Measurements from ENCODE around the gene RXFP1.

Gene RXFP1

DNA sequence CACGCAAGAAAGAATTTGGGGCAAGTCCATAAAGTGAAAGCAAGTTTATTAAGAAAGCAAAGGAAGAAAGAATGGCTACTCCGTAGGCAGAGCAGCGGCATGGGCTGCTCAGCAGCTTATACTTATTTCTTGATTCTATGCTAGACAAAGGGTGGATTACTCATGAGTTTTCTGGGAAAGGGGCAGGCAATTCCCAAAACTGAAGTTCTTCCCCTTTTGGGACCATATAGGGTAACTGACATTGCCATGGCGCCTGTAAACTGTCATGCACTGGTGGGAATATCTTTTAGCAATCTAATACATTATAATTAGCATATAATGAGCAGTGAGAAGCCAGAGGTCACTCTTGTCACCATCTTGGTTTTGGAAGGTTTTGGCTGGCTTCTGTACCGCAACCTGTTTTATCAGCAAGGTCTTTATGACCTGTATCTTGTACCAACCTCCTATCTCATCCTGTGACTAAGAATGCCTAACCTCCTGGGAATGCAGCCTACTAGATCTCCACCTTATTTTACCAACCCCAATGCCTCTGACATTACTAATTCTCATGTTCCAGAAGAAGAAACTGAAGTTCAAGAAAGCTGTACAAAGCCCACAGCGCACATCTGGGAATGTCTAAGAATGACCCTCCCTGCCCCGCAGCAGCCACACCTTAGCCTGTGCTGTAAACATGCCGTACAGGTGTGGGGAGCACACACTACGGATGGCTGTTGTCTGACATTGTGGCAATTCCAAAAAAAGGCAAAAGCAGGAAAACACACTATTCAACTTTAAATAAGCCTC, 18.6 kb downstream of the RXFP1 start:
- TF ChIP-seq, protein P1, sequence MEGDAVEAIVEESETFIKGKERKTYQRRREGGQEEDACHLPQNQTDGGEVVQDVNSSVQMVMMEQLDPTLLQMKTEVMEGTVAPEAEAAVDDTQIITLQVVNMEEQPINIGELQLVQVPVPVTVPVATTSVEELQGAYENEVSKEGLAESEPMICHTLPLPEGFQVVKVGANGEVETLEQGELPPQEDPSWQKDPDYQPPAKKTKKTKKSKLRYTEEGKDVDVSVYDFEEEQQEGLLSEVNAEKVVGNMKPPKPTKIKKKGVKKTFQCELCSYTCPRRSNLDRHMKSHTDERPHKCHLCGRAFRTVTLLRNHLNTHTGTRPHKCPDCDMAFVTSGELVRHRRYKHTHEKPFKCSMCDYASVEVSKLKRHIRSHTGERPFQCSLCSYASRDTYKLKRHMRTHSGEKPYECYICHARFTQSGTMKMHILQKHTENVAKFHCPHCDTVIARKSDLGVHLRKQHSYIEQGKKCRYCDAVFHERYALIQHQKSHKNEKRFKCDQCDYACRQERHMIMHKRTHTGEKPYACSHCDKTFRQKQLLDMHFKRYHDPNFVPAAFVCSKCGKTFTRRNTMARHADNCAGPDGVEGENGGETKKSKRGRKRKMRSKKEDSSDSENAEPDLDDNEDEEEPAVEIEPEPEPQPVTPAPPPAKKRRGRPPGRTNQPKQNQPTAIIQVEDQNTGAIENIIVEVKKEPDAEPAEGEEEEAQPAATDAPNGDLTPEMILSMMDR (IDR thresholded peaks at IDR 0.05; ENCODE audit: control insufficient read depth, extremely low read depth, insufficient read depth) = no peak
- DNase-seq (ENCODE audit: low read depth) = no peak
- H3K4me3 ChIP-seq (ENCODE audit: low read depth, low read length) = no peak overlapping the region

DNA sequence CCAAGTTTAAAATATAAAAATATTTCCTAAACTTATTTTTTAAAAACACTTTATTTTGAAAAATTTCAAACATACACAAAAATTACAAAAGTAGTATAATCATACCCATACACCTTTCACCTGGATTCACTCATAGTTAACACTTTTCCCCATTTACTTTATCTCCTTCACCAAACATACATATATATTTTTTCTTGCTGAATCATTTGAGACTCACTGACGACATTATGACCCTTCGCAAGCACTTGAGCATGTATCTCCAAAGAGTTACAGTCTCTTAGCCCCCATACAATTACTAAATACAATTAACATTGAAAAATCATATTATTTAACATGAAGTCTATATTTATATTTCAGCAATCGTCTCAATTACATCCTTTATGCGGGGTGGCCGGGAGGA, 19.8 kb downstream of the RXFP1 start:
- DNase-seq (ENCODE audit: low read depth) = no peak
- no peak overlapping the region for H3K4me3 ChIP-seq (ENCODE audit: low read depth, low read length)
- TF ChIP-seq, protein P1 (IDR thresholded peaks at IDR 0.05; ENCODE audit: control insufficient read depth, extremely low read depth, insufficient read depth) = no peak

DNA sequence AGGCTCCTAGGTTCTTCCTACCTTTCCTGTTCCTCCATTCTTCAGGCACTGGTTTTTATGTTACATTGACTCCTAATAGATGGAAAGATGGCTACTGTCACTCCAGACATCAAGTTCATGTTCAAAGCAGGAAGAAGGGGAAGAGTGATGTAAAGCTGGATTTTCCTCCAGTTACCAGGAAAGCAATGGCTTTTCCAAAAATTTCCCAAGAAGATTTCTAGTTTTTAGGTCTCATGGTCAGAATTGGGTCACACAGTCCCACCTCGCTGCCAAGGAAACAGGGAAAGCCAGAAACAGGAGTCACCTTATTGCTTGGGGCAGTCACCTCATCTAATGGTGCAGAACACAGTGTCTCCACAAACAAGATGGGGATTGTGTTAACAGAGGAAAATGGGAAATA, 21.5 kb downstream of the RXFP1 start:
- TF ChIP-seq, protein P1 (IDR thresholded peaks at IDR 0.05; ENCODE audit: control insufficient read depth, extremely low read depth, insufficient read depth) = no peak

DNA sequence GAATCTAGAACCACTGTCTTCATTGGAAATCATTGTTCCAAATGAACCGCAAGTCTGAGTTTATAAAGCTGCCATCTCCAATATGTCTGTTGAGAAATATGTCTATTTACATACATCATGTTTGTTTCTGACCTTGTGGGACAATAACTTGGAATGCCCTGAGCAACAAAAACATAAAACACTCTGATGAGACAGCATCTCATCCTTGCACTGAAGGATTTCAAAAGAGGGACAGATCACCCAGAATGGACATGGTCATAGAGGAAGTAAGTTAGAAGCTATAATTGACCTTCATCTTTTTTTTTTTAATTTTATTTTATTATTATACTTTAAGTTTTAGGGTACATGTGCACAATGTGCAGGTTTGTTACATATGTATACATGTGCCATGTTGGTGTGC, 22.5 kb downstream of the RXFP1 start:
- TF ChIP-seq, protein P1 (IDR thresholded peaks at IDR 0.05; ENCODE audit: control insufficient read depth, extremely low read depth, insufficient read depth) = no peak
- no peak for DNase-seq (ENCODE audit: low read depth)
- no peak overlapping the region for H3K4me3 ChIP-seq (ENCODE audit: low read depth, low read length)

More for the DNA sequence above, 21.5 kb downstream of the RXFP1 start:
- no peak for DNase-seq (ENCODE audit: low read depth)
- H3K4me3 ChIP-seq (ENCODE audit: low read depth, low read length) = no peak overlapping the region

DNA sequence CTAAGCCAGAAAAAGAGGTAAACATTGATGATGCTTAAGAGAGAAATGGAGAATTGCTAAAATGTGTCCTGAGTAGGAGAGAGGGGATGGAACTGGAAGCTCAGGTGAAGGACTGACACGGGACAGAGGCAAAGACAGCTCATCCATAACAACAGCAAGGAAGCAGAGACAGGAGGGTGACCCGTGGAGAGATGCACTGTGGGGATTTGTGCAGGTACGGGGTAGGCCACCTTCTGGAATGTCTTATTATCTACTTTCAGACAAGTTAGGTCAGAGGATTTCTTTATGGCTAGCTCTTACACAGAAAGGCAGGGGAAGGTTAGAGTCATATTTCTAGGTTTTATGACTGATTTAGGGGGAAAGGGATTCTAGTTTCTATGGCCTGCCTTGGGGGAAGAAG, 31.7 kb downstream of the RXFP1 start:
- no peak overlapping the region for H3K4me3 ChIP-seq (ENCODE audit: low read depth, low read length)
- TF ChIP-seq, protein P1 (IDR thresholded peaks at IDR 0.05; ENCODE audit: control insufficient read depth, extremely low read depth, insufficient read depth) = no peak
- DNase-seq (ENCODE audit: low read depth) = no peak

DNA sequence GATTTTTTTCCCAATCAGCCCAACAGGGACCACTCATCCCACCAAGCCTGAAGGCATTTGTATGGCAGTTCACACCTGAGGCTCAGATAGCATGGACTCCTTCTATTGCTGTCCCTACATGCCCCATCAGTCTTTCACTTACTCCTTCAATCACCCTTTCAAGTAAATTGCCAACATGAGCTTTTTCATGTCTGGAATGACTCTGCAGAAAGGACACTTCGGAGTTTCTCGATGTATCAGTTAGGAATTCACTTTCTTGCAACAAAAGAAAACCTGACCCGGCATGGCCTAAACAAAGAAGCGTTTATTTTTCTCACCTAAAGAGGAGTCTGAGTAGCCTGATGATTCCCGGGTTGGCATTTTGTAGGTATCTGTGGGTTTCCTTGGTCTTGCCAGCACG, 38.6 kb downstream of the RXFP1 start:
- H3K4me3 ChIP-seq (ENCODE audit: low read depth, low read length) = no peak overlapping the region
- TF ChIP-seq, protein P1 (IDR thresholded peaks at IDR 0.05; ENCODE audit: control insufficient read depth, extremely low read depth, insufficient read depth) = no peak
- no peak for DNase-seq (ENCODE audit: low read depth)

DNA sequence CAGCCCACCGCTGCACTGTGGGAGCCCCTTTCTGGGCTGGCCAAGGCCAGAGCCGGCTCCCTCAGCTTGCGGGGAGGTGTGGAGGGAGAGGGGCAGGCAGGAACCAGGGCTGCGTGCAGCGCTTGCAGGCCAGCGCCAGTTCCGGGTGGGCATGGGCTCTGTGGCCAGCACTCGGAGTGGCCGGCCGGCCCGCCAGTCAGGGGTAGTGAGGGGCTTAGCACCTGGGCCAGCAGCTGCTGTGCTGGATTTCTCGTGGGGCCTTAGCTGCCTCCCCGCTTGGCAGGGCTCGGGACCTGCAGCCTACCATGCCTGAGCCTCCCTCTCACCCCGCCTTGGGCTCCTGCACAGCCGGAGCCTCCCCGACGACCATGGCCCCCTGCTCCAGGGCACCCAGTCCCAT, 45.2 kb downstream of the RXFP1 start:
- H3K4me3 ChIP-seq (ENCODE audit: low read depth, low read length) = no peak overlapping the region
- no peak for DNase-seq (ENCODE audit: low read depth)
- TF ChIP-seq, protein P1 (IDR thresholded peaks at IDR 0.05; ENCODE audit: control insufficient read depth, extremely low read depth, insufficient read depth) = no peak

All from LNCaP clone FGC (cell line).